H1 (cell line): Measurements from ENCODE around the gene MEGF11.

ENCODE experiments used
- ATF2 ChIP-seq: IDR thresholded peaks from 2 replicates; pipeline ENCODE4 v1.6.1; 2012; ENCODE audit warnings: low read length, inconsistent platforms
- CREB1 ChIP-seq: IDR thresholded peaks from 2 replicates; pipeline ENCODE4 v1.6.1; 2012; ENCODE audit warnings: inconsistent platforms
- CTCF ChIP-seq, 3 experiments: IDR thresholded peaks; 1 replicate in 2 of 3; 2 replicates in 1 of 3; pipeline versions ENCODE4 v1.5.1 to v1.6.1; 2011; ENCODE audit warnings: low read length in 3 of 3, mild to moderate bottlenecking in 3 of 3, inconsistent platforms in 2 of 3, low read depth in 1 of 3, moderate library complexity in 1 of 3; ENCODE audit not compliant: insufficient read depth in 1 of 3; ENCODE audit errors: control extremely low read depth in 1 of 3
- EZH2 ChIP-seq: fragments of 200-600 bp; sonication (generic); IDR thresholded peaks from 2 replicates; pipeline ENCODE4 v1.7.1; 2012; ENCODE audit warnings: low read depth, mild to moderate bottlenecking, moderate library complexity, low read length, inconsistent platforms; ENCODE audit not compliant: severe bottlenecking
- MAX ChIP-seq: IDR thresholded peaks from 2 replicates; pipeline ENCODE4 v1.6.1; 2012; ENCODE audit warnings: inconsistent platforms
- NANOG ChIP-seq: IDR thresholded peaks from 2 replicates; pipeline ENCODE4 v1.6.1; 2011; ENCODE audit warnings: low read length, low read depth, mild to moderate bottlenecking, inconsistent platforms; ENCODE audit not compliant: insufficient read depth, poor library complexity, severe bottlenecking
- POLR2A ChIP-seq, 2 experiments: IDR thresholded peaks; 1 replicate in 1 of 2; 2 replicates in 1 of 2; pipeline ENCODE4 v1.6.1; 2011; ENCODE audit warnings: low read depth in 2 of 2, low read length in 2 of 2, mild to moderate bottlenecking in 2 of 2; ENCODE audit errors: control extremely low read depth in 1 of 2
- SUZ12 ChIP-seq: fragments of 200-600 bp; sonication (generic); IDR thresholded peaks from 2 replicates; pipeline ENCODE4 v1.6.1; 2012; ENCODE audit warnings: mild to moderate bottlenecking, inconsistent platforms, low read length, moderate library complexity, mixed read lengths
- ZNF274 ChIP-seq: IDR thresholded peaks from 2 replicates; pipeline ENCODE4 v1.7.0; 2012; ENCODE audit warnings: low read length, borderline replicate concordance; ENCODE audit errors: extremely low read depth

GRCh38 chr15:65921780-65922179 is 331.8 kb downstream of the MEGF11 start:
- TF ChIP-seq NANOG (no peak), POLR2A (IDR thresholded peaks at IDR 0.05; ENCODE audit: control extremely low read depth in 1 of 2, low read depth in 2 of 2, low read length in 2 of 2) (no peak), CTCF (IDR thresholded peaks at IDR 0.05; ENCODE audit: control extremely low read depth in 1 of 3, insufficient read depth in 1 of 3, low read depth in 1 of 3, low read length in 3 of 3) (no peak), ZNF274 (no peak), EZH2 (no peak), CREB1 (no peak), ATF2 (no peak), SUZ12 (no peak), MAX (no peak)
